Prostate gland (tissue), 2 donors: Measurements from ENCODE around the gene FAM107B. TPM values are rescaled to one million over a fixed set of nuclear protein-coding genes. Genes with fewer than 3 reads are reported as not detected.

ENCODE experiments used
- DNase-seq: peaks from one replicate; pipeline ENCODE4 v3.0.0-alpha.2; 2019; ENCODE audit warnings: low spot score
- H3K27ac ChIP-seq, 2 donors: fragments of 200-600 bp; sonication (generic); 2 replicates each; pipeline ENCODE4 v1.5.1; 2017 to 2019
- H3K27me3 ChIP-seq: fragments of 200-600 bp; sonication (generic); replicated peaks from 2 replicates; pipeline ENCODE4 v1.5.1; 2019; ENCODE audit not compliant: insufficient read depth
- H3K36me3 ChIP-seq, 2 donors: fragments of 200-600 bp; sonication (generic); 1 replicate in 1 of 2; 2 replicates in 1 of 2; pipeline versions ENCODE4 v1.5.1 to v1.8.1; 2017 to 2019
- H3K4me1 ChIP-seq: fragments of 200-600 bp; sonication (generic); replicated peaks from 2 replicates; pipeline ENCODE4 v1.5.1; 2019
- H3K4me3 ChIP-seq, 2 donors: fragments of 200-600 bp; sonication (generic); 2 replicates each; pipeline ENCODE4 v1.5.1; 2017 to 2019
- H3K9me3 ChIP-seq: fragments of 200-600 bp; sonication (generic); 2 replicates; pipeline ENCODE4 v1.5.1; 2017
- CTCF ChIP-seq, 4 experiments: fragments of 200-600 bp in 2 of 4; fragments of 450-650 bp in 2 of 4; sonication (generic) in 2 of 4; IDR thresholded peaks; 1 replicate in 3 of 4; 2 replicates in 1 of 4; pipeline ENCODE4 v1.5.1; 2016 to 2019; ENCODE audit warnings: antibody characterized with exemption in 4 of 4, mild to moderate bottlenecking in 2 of 4, moderate library complexity in 2 of 4
- POLR2A ChIP-seq: fragments of 450-650 bp; IDR thresholded peaks from one replicate; pipeline ENCODE4 v1.6.1; 2016; ENCODE audit warnings: antibody characterized with exemption, mild to moderate bottlenecking
- POLR2AphosphoS5 ChIP-seq: sonication (generic); formaldehyde crosslinking; IDR thresholded peaks from one replicate; pipeline ENCODE4 v1.6.1; 2017; ENCODE audit warnings: antibody characterized with exemption
- WGBS: methylation state at CpG from one replicate; pipeline ENCODE4 v1.1.5; 2018; 5-methylcytosine and 5-hydroxymethylcytosine counted together
- intact Hi-C: fragments of 100-400 bp; cut with DNase I; formaldehyde crosslinking; loops from one replicate; pipeline ENCODE4 v1.14.2; 2022
- total RNA-seq, 2 donors: library from RNA; depleted of rRNA; stranded (reverse); fragments of >200 nt; gene quantifications; one replicate each; pipeline ENCODE4 v1.1.0, GENCODE V29; 2016

Gene FAM107B
- total RNA-seq, 2 donors from 2014 or later: 32.9 to 63.9 TPM

- no peak for DNase-seq
- H3K27me3 ChIP-seq: no peaks in the 10 kb centered on the region
- no peak overlapping the region for H3K27ac ChIP-seq
- TF ChIP-seq POLR2AphosphoS5 (no peak), CTCF (IDR thresholded peaks at IDR 0.05) (no peak), POLR2A (no peak)
- H3K4me3 ChIP-seq: no peak overlapping the region
- no peaks in the 10 kb centered on the region for H3K9me3 ChIP-seq
- no peaks in the 10 kb centered on the region for H3K4me1 ChIP-seq
- 91% methylated on average over 2 of the region's 2 CpGs for WGBS
- no peaks in the 10 kb centered on the region for H3K36me3 ChIP-seq
- intact Hi-C loops: no loop called here
These were observed 90.3 kb downstream of the FAM107B start for GRCh38 chr10:14684354-14684753.

GRCh38 chr10:14683256-14683655 is 91.4 kb downstream of the FAM107B start:
- Histone ChIP-seq H3K27me3 (no peaks in the 10 kb centered on the region), H3K27ac (no peak overlapping the region), H3K4me3 (no peak overlapping the region), H3K36me3 (no peaks in the 10 kb centered on the region), H3K9me3 (no peaks in the 10 kb centered on the region), H3K4me1 (no peaks in the 10 kb centered on the region)
- no peak for DNase-seq
- TF ChIP-seq POLR2AphosphoS5: no peak
- no peak for TF ChIP-seq POLR2A
- no peak for TF ChIP-seq CTCF (IDR thresholded peaks at IDR 0.05)
- intact Hi-C loops: no loop called here
- WGBS: 60% methylated on average over 6 of the region's 6 CpGs

GRCh38 chr10:14681802-14682201 is 92.9 kb downstream of the FAM107B start:
- no peaks in the 10 kb centered on the region for H3K4me1 ChIP-seq
- H3K9me3 ChIP-seq: no peaks in the 10 kb centered on the region
- H3K4me3 ChIP-seq: no peak overlapping the region
- no peak overlapping the region for H3K27ac ChIP-seq
- no peak for DNase-seq
- H3K27me3 ChIP-seq: no peaks in the 10 kb centered on the region
- 90% methylated on average over 7 of the region's 7 CpGs for WGBS
- intact Hi-C loops: no loop called here
- no peaks in the 10 kb centered on the region for H3K36me3 ChIP-seq
- TF ChIP-seq POLR2AphosphoS5 (no peak), POLR2A (no peak), CTCF (IDR thresholded peaks at IDR 0.05) (no peak)

- no peak for TF ChIP-seq POLR2AphosphoS5
- no peak for TF ChIP-seq CTCF (IDR thresholded peaks at IDR 0.05)
- TF ChIP-seq POLR2A: no peak
- Histone ChIP-seq H3K27ac (no peak overlapping the region), H3K9me3 (no peaks in the 10 kb centered on the region), H3K27me3 (no peaks in the 10 kb centered on the region), H3K4me3 (no peak overlapping the region), H3K4me1 (no peaks in the 10 kb centered on the region), H3K36me3 (no peaks in the 10 kb centered on the region)
- intact Hi-C loops: no loop called here
- no peak for DNase-seq
- WGBS: 87% methylated on average over 5 of the region's 5 CpGs
These were observed 93.4 kb downstream of the FAM107B start for GRCh38 chr10:14681305-14681704.

GRCh38 chr10:14678637-14679036 is 96.1 kb downstream of the FAM107B start:
- Histone ChIP-seq H3K4me3 (no peak overlapping the region), H3K27me3 (no peaks in the 10 kb centered on the region), H3K4me1 (no peaks in the 10 kb centered on the region), H3K27ac (no peak overlapping the region), H3K9me3 (no peaks in the 10 kb centered on the region), H3K36me3 (no peaks in the 10 kb centered on the region)
- DNase-seq: no peak
- TF ChIP-seq POLR2AphosphoS5: no peak
- TF ChIP-seq CTCF (IDR thresholded peaks at IDR 0.05): no peak
- TF ChIP-seq POLR2A: no peak
- 91% methylated on average over 3 of the region's 3 CpGs for whole genome bisulfite sequencing
- intact Hi-C loops: no loop called here
